Lung (tissue), 12 donors: ENCODE measurements around the gene PRKCZ. TPM values are rescaled to one million over a fixed set of nuclear protein-coding genes. Genes with fewer than 3 reads are reported as not detected.

Experiments used
- ATAC-seq: fragments of 200-7000 bp; cut with Tn5 transposase; one replicate; pipeline ENCODE4 v1.9.1; 2020; ENCODE audit warnings: moderate number of reproducible peaks; ENCODE audit not compliant: insufficient read depth, low FRiP score
- DNase-seq, 3 donors: peaks; one replicate each; pipeline ENCODE4 v3.0.0-alpha.2; 2013 to 2017
- H3K27ac ChIP-seq, 2 donors: one replicate each; pipeline ENCODE4 v1.5.1; 2013; ENCODE audit warnings: mild to moderate bottlenecking in 2 of 2, moderate library complexity in 2 of 2, control low read depth in 1 of 2, inconsistent platforms in 1 of 2, low read depth in 1 of 2, low read length in 1 of 2
- H3K27me3 ChIP-seq, 3 donors: one replicate each; pipeline ENCODE4 v1.5.1; 2013; ENCODE audit warnings: low read length in 2 of 3; ENCODE audit not compliant: control insufficient read depth in 3 of 3, insufficient read depth in 3 of 3
- H3K36me3 ChIP-seq, 4 donors: one replicate each; pipeline ENCODE4 v1.5.1; 2013; ENCODE audit warnings: low read length in 4 of 4, mild to moderate bottlenecking in 1 of 4, moderate library complexity in 1 of 4; ENCODE audit not compliant: control insufficient read depth in 4 of 4, insufficient read depth in 4 of 4
- H3K4me1 ChIP-seq, 5 donors: one replicate each; pipeline ENCODE4 v1.5.1; 2013; ENCODE audit warnings: low read length in 5 of 5, mild to moderate bottlenecking in 2 of 5, moderate library complexity in 1 of 5; ENCODE audit not compliant: control insufficient read depth in 5 of 5, insufficient read depth in 5 of 5
- H3K4me3 ChIP-seq: one replicate; pipeline ENCODE4 v1.5.1; 2013; ENCODE audit warnings: mild to moderate bottlenecking, control low read depth, moderate library complexity
- H3K9ac ChIP-seq, 2 donors: one replicate each; pipeline ENCODE4 v1.5.1; 2013; ENCODE audit warnings: low read length in 2 of 2, control low read depth in 1 of 2; ENCODE audit not compliant: insufficient read depth in 1 of 2
- H3K9me3 ChIP-seq, 4 donors: one replicate each; pipeline ENCODE4 v1.5.1; 2013; ENCODE audit warnings: low read length in 3 of 4, mild to moderate bottlenecking in 1 of 4, moderate library complexity in 1 of 4; ENCODE audit not compliant: control insufficient read depth in 4 of 4, insufficient read depth in 3 of 4
- CTCF ChIP-seq: IDR thresholded peaks from 2 replicates; pipeline ENCODE4 v1.5.1; 2012; ENCODE audit warnings: mild to moderate bottlenecking; ENCODE audit errors: control extremely low read depth, extremely low read depth
- WGBS, 2 donors: extraction: QIAGEN DNeasy Blood & Tissue Kit; methylation state at CpG; one replicate each; pipeline ENCODE4 v1.1.7; 2013; 5-methylcytosine and 5-hydroxymethylcytosine counted together
- polyA plus RNA-seq, 2 donors: library from polyadenylated mRNA; stranded (reverse); fragments of 200-250 nt; gene quantifications; one replicate each; pipeline ENCODE4 v1.2.1, GENCODE V29; 2013
- total RNA-seq, 2 donors: library from RNA; depleted of rRNA in 1 of 2; stranded (reverse); fragments of >200 nt in 1 of 2; gene quantifications; one replicate each; pipeline ENCODE4 v1.2.1, GENCODE V29; 2014 to 2021
- donor health status: control.
- donor health status: control.
- donor health status: Bipolar disorder and iron deficiency.
- donor health status: healthy.
- donor health status: DM: yes; HTN: yes; CAD: no.

The PRKCZ gene
- total and polyA plus RNA-seq, 4 donors: 55.2 to 149 (median 117) TPM

GRCh38 chr1:2056955-2057590 lies 6.9 kb downstream of the PRKCZ start:
- DNase-seq (no peak), ATAC-seq (no peak)
- Histone ChIP-seq H3K4me3 (no peak overlapping the region), H3K36me3 (peaks cover 0 to 5% (median 0%) of the 10 kb centered on the region in 4 donors), H3K9ac (no peak overlapping the region), H3K9me3 (no peaks in the 10 kb centered on the region), H3K4me1 (peaks cover 0 to 8% (median 0%) of the 10 kb centered on the region in 5 donors), H3K27ac (no peak overlapping the region), H3K27me3 (no peaks in the 10 kb centered on the region)
- no peak for TF ChIP-seq CTCF
- 95% methylated on average over 25 of the region's 25 CpGs for WGBS, 2 donors

GRCh38 chr1:2059290-2059953 lies 9.2 kb downstream of the PRKCZ start:
- Histone ChIP-seq H3K9ac (no peak overlapping the region), H3K4me3 (no peak overlapping the region), H3K4me1 (peaks cover 0 to 2% (median 0%) of the 10 kb centered on the region in 5 donors), H3K9me3 (peaks cover 0 to 2% (median under 1%) of the 10 kb centered on the region in 4 donors), H3K27me3 (no peaks in the 10 kb centered on the region), H3K36me3 (peaks cover 0 to 5% (median 0%) of the 10 kb centered on the region in 4 donors), H3K27ac (peak overlapping the region in 1 of 2 donors; percentile 90)
- 93% methylated on average over 34 to 35 of the region's 35 CpGs for WGBS, 2 donors
- TF ChIP-seq CTCF: no peak
- no peak for ATAC-seq
- no peak for DNase-seq

GRCh38 chr1:2060072-2060471 lies 9.9 kb downstream of the PRKCZ start:
- H3K9me3 ChIP-seq: peaks cover 0 to 4% (median under 1%) of the 10 kb centered on the region in 4 donors
- DNase-seq: no peak
- TF ChIP-seq CTCF: no peak
- peaks cover 0 to 5% (median 0%) of the 10 kb centered on the region in 4 donors for H3K36me3 ChIP-seq
- H3K27ac ChIP-seq: peak overlapping the region in 1 of 2 donors; percentile 90
- ATAC-seq: peak; percentile 59
- WGBS, 2 donors: 81 to 84% methylated on average over 14 to 15 of the region's 15 CpGs
- H3K9ac ChIP-seq: no peak overlapping the region
- H3K27me3 ChIP-seq: no peaks in the 10 kb centered on the region
- H3K4me3 ChIP-seq: no peak overlapping the region
- H3K4me1 ChIP-seq: peaks cover 0 to 2% (median 0%) of the 10 kb centered on the region in 5 donors
